NCI-H1930 (cell line): ENCODE measurements around the gene VCAN.
A peak's percentile ranks its signal among the peaks of the same experiment; 100 is the strongest.

Experiments used
- DNase-seq, 2 experiments: peaks; one replicate each; lab custom pipeline; 2025; lab: John Stamatoyannopoulos, UW

Gene VCAN

GRCh38 chr5:83467371-83468035 is 4.0 kb upstream of the VCAN start:
- DNase-seq: no peak

GRCh38 chr5:83469075-83469474 is 2.5 kb upstream of the VCAN start:
- DNase-seq: no peak

DNA sequence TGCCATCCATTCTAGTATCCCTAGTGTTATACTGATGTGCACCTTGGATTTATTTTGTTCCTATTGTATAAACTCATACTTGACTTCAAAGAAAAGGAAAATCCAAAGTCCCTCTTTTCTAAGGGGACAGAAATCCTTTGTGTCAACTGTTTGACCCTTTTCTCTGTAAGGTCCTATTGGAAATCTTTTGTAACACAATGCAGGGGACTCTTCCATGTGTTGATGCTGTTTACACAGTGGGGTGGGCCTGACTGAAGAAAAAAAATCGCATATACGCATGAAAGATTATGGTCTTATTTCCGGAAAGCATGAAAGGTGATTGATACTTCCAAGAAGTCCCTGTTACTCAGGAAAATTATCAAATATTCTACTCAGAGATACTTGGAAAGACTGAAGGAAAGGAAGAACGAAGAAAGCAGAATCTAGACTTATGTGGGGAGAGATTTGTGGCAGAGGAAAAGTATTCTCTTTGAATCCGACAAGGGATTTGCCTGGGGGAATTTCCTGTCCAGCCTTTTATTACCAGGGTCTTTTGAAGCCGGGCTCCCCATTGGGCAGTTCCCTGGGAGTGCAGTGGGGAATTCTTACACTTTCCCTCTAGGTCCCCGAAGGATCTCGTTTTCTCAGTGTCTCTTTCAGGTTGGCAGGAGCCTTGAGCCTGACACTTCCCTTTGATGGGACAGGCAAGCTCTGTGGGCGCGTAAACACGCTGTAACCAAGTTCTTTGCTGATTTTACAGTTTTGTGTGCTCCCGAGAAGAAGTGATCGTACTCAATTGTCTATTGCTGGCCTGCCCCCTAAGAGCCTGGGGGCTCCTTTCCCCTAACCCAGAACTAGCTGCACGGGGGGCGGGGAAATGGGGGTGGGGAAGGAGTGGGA is 779 bp upstream of the VCAN start:
- no peak for DNase-seq

- no peak for DNase-seq
Measured at GRCh38 chr5:83472213-83472507, 616 bp downstream of the VCAN start.

GRCh38 chr5:83472508-83473345 is 1.2 kb downstream of the VCAN start:
- no peak for DNase-seq

DNA sequence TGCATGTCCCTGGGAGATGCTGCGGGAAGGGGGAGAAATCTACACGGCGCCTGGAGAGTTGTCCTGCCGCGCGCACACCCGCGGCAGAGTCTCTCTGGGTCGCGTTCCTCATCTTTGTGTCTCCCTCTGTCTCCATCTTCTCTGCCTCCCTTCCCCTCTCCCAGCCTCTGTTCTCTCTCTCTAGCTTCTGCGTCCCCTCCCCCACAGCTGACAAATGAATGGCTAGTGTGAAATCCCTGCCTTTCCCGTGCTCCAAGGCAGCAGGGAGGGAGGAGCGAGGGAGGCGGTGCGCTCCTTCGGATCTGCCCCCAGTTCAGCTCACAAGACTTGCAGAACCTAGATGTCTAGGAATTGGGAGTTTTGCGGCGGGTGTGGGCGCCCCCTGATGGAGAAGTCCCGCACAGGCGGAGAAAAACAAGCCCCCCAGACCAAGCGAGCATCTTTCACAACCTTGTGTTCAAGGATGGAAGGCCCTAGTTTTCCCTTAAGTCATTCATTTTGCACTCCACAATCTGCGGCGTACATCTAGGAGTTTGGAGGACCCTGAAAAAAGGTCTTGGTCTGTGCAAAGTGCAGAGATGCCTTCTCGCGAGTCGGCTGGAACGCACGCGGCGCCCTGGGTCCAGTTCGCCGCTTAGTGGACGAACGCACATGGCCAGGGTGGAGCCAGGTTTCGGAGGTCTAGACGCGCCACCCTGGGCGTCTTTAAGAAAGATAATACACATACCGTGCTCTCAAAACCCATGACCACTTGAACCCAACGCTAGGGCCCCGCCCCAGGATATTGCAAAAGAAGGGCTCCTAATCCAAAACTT is 2.0 kb downstream of the VCAN start:
- DNase-seq: peak; percentile 45 to 51

DNA sequence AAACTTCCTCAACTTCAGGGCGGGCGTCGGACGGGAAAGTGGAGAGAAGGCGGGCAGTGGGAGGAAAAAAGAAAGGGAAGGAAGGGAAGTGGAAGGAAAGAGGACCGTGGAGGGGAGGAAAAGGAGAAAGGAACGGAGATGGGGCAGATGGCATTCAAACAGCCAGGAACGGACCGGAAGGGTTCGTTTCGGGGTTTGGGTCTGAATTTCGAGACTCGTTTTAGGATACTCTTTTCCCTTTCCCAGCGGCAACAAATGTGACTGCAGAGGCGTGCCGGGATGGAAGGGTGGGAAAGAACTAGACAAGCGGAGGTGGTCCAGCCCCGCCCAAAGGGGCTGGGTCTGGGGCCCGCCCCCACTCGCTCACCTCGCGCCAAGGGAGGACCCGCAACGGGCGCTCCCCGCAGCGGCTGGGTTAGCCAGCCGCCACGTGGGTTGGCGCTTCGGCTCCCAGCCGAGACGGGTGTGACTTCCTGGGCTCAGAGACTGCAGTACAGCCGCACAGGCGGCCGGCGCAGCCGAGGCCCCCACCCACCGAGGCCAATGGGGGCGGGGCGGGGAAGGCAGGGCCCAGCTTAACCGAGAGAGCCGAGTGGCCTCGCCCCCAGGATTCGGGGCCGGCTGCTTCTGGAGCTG is 2.7 kb downstream of the VCAN start:
- peak; percentile 37 to 66 for DNase-seq

- DNase-seq: no peak
Measured at GRCh38 chr5:83474991-83475390, 3.4 kb downstream of the VCAN start.

GRCh38 chr5:83475391-83475863 is 3.9 kb downstream of the VCAN start:
- DNase-seq: no peak

- DNase-seq: no peak
Measured at GRCh38 chr5:83475935-83476814, 4.6 kb downstream of the VCAN start.

GRCh38 chr5:83482961-83483360 is 11.4 kb downstream of the VCAN start:
- no peak for DNase-seq

GRCh38 chr5:83484294-83484693 is 12.8 kb downstream of the VCAN start:
- DNase-seq: no peak

- DNase-seq: no peak
Measured at GRCh38 chr5:83485842-83486241, 14.3 kb downstream of the VCAN start.

DNA sequence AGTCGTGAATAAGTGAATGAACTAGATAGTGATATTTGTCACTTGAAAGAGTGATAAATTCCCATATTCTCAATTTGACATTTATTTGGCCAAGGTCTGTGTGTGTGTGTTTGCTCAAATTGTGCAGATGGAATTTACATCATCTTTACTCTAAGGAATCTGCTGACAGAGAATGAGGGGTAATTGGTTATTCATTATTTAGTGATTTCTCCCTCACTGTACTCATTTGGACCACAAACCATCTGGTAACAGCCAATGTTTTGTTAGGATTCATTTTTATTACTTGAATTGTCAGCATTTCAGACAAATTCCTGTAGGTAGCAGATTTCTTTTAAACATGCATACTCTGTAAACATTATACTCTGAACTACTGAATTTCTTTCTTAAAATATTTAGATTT is 15.6 kb downstream of the VCAN start:
- DNase-seq: no peak

- no peak for DNase-seq
Measured at GRCh38 chr5:83488271-83488670, 16.7 kb downstream of the VCAN start.

DNA sequence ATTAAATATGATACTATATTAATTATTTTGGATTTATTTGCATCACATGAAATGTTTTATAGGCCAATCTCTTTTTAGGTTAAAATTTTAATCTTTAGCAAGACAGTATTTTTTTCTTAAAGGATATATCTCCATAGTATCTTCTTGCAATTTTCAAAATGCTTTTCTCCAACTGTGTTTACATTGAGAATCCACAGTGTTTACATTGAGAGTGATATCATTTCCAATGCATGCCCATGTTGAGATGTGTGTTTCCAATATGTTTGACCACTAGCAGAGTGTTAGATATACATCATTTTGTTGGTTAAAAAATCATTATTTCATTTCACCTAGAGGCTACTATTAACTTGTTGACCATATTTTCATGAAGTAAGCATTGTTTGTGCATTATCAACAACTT is 17.3 kb downstream of the VCAN start:
- DNase-seq: no peak

DNA sequence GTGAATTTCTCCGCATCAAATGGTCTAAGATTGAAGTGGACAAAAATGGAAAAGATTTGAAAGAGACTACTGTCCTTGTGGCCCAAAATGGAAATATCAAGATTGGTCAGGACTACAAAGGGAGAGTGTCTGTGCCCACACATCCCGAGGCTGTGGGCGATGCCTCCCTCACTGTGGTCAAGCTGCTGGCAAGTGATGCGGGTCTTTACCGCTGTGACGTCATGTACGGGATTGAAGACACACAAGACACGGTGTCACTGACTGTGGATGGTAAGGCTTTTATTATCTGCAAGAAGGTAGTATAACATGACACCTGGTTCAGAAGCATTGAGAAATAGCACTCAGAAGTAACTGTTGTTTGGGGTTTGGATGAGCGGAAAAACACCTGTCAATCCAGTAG is 18.7 kb downstream of the VCAN start:
- no peak for DNase-seq

- no peak for DNase-seq
Measured at GRCh38 chr5:83492331-83492730, 20.8 kb downstream of the VCAN start.

- no peak for DNase-seq
Measured at GRCh38 chr5:83493644-83494043, 22.1 kb downstream of the VCAN start.

- DNase-seq: no peak
Measured at GRCh38 chr5:83494087-83494620, 22.6 kb downstream of the VCAN start.
